ENCODE data around the gene JARID2. TPM values are rescaled to one million over a fixed set of nuclear protein-coding genes. Genes with fewer than 3 reads are reported as not detected.

The JARID2 gene
- total and polyA plus RNA-seq, 2 of the 8 experiments (the other 6 are each of a cell fraction or from before 2014, with no cell fraction given), result 60.1 to 239 TPM

- TF ChIP-seq CHD7 (IDR thresholded peaks at IDR 0.05; ENCODE audit: insufficient replicate concordance, low read length) (no peak), SAP30 (IDR thresholded peaks at IDR 0.05; ENCODE audit: insufficient read depth, insufficient replicate concordance, low read length) (no peak)
These were observed 259.6 kb downstream of the JARID2 start (continued) for GRCh38 chr6:15505463-15505918.
